Measurements from ENCODE around the gene ELMO1.

DNA sequence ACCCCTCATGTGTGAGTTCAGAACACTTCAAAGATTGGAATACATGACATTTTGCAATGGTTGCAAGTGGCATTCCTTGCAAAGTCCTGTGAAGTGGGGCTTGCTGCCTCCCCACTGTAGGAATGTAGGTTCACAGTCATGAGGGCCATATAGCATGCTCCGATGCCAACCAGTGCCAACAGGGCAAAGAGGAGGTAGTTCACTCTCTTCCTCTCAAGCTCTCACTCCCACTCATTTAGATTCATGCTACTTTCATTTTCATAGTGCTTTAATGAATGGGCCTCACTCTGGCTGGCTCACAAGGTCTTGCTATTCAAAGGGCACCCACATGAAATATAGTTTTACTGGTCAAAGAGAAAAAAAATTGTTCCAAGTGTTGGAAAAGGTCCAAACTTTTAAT, 554.5 kb downstream of the ELMO1 start:
- no peak for TF ChIP-seq POLR2A (IDR thresholded peaks at IDR 0.05; ENCODE audit: low read depth, low read length)
- no peak for TF ChIP-seq POLR2AphosphoS5 (IDR thresholded peaks at IDR 0.05; ENCODE audit: low read depth, low read length)
- TF ChIP-seq TAF1 (IDR thresholded peaks at IDR 0.05; ENCODE audit: borderline replicate concordance, low read depth, low read length), result no peak

All from GM12892 (cell line).